AG09309 (cell line): Measurements from ENCODE around the gene SLFN12.

Experiments
- DNase-seq: peaks from one replicate; pipeline ENCODE4 v3.0.0-alpha.2; 2010; ENCODE audit warnings: low read depth
- H3K4me3 ChIP-seq: 2 replicates; pipeline ENCODE4 v1.5.1; 2011; ENCODE audit warnings: mild to moderate bottlenecking, low read depth, low read length, moderate library complexity; ENCODE audit not compliant: control insufficient read depth
- TF ChIP-seq, protein P1 (sequence below): IDR thresholded peaks from 2 replicates; pipeline ENCODE4 v1.5.1; 2011; ENCODE audit warnings: mild to moderate bottlenecking, low read depth, low read length, inconsistent platforms; ENCODE audit not compliant: insufficient read depth, control insufficient read depth; ENCODE audit errors: missing control alignments

The SLFN12 gene

DNA sequence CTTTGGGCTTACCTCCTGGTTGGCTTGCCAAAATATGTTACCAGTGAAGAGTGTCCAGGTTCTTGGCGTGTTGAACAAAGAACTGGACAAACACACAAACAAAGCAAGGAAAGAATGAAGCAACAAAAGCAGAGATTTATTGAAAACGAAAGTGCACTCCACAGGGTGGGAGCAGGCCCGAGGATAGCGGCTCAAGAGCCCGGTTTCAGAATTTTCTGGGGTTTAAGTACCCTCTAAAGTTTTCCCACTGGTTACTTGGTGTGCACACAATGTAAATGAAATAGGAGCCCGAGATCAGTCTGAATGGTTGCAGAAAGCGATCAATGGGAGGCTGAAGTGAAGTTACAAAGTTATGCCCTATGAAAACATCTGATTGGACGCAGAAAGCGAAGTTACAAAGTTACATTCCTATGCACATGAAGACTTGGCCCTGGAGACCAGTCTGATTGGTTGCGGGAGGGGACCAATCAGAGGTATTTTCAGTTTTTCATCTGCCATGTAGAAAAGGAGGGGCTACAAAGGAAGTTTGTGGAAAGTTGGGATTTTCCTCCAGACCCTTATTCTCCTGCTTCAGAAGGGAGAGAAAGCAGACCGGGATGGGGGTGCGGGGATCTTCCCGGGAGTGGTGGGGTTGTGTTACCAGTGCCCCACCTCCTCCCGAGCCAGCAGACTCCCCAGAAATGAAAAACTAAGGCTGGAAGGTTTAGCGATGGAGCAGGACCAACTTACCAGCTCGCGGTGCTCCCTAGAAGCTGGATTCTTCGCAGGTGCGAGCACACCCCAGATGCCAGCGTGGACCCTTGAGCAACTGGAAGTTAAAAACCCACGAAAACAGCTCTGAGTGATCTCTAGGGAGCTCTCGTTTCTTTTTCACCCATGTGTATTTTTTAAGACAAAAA is at the start of gene SLFN12:
Gene SLFN12 (minus strand): TSS at position 325 of the 899 bp plus-strand sequence. CDS start 9,472 bp downstream, outside the sequence.
- H3K4me3 ChIP-seq = peak within 1 kb of the TSS; percentile 85
- TF ChIP-seq, protein P1, sequence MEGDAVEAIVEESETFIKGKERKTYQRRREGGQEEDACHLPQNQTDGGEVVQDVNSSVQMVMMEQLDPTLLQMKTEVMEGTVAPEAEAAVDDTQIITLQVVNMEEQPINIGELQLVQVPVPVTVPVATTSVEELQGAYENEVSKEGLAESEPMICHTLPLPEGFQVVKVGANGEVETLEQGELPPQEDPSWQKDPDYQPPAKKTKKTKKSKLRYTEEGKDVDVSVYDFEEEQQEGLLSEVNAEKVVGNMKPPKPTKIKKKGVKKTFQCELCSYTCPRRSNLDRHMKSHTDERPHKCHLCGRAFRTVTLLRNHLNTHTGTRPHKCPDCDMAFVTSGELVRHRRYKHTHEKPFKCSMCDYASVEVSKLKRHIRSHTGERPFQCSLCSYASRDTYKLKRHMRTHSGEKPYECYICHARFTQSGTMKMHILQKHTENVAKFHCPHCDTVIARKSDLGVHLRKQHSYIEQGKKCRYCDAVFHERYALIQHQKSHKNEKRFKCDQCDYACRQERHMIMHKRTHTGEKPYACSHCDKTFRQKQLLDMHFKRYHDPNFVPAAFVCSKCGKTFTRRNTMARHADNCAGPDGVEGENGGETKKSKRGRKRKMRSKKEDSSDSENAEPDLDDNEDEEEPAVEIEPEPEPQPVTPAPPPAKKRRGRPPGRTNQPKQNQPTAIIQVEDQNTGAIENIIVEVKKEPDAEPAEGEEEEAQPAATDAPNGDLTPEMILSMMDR = no peak
- peak; percentile 88 for DNase-seq

DNA sequence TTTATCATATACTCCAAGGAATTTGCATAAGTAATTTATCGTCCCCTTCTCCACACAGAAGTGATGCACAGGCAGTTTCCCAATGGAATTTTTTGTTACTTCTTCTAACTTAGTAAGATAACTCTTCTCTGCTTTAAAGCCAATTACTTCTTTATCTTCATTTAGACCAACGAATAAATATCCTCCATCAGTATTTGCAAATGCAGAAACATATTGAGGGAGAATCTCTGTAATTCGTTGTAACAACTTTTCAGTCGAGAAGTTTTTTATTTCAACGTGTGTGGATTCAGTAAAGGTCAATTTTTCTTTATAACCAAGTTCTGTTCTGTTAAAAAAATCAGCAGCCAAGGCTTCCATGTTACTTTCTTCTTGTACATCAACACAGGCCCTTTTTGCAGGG is 47.0 kb upstream of the SLFN12 start:
- TF ChIP-seq, protein P1 = no peak
- no peak for DNase-seq
- H3K4me3 ChIP-seq = no peak overlapping the region

DNA sequence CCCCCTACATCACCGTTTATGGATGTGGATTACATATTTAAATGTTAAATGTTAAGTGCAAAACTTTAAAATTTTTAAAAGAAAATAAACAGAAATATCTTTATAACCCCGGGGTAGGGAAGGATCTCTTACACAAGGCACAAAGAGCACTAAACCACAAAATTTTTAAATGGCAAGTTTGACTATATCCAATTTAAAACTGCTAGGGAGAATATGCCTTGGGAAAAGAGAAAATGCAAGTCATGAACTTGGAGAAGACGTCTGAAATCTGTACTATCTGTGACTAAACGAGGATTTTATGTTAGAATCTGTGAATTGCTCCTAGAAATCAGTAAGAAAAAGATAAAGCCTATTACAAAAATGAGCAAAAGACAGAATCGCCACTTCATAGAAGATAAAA is 44.9 kb upstream of the SLFN12 start:
- no peak overlapping the region for H3K4me3 ChIP-seq
- DNase-seq = no peak
- TF ChIP-seq, protein P1 = no peak

DNA sequence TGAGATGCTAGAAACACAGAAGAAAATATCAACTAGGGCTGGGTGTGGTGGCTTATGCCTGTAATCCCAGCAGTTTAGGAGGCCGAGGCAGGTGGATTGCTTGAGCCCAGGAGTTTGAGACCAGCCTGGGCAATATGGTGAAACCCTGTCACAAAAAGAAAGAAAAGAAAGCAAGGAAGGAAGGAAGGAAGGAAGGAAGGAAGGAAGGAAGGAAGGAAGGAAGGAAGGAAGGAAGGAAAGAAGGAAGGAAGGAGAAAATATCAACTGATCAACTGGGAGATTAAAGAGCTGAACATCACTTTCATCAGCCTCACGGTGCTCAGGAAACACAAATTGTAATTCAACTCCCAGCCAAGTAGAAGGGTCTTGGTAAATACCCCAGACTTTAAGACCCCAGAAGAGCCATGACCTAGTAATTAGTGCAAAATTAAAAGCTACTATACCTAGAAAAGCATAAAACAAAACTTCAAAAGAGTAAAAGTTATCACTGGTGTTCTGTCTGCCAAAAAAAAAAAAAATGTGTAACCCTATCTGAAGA is 44.1 kb upstream of the SLFN12 start:
- no peak overlapping the region for H3K4me3 ChIP-seq
- no peak for DNase-seq
- TF ChIP-seq, protein P1 = no peak

DNA sequence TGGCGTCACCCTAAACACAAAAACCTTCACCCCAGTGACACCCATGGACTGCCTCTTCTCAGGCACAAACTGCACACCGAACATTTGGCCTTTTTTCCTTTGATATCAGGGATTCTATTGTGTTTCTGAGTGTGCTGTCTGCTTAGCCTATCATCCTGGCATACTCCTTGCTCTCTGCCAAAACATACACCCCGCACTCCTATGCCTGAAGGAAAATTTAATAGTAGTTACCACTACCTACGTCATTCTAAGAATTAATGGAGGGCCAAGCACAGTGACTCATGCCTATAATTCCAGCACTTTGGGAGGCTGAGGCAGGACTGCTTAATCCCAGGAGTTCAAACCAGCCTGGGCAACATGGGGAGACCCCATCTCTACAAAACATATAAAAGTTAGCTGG is 36.2 kb upstream of the SLFN12 start:
- DNase-seq = no peak
- no peak overlapping the region for H3K4me3 ChIP-seq
- TF ChIP-seq, protein P1 = no peak

DNA sequence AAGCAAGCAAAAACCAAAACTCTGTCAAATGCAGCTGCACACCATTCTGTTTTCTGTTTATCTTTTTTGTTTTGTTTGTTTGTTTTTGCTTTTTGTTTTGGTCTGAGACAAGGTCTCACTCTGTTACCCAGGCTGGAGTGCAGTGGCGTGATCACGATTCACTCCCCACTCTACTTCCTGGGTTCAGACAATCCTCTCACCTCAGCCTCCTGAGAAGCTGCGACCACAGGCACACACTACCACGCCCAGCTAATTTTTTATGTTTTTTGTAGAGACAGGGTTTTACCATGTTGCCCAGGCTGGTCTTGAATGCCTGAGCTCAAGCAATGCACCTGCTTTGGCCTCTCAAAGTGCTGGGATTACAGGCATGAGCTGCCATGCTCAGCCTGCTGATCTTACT is 35.5 kb upstream of the SLFN12 start:
- DNase-seq = no peak
- H3K4me3 ChIP-seq = no peak overlapping the region
- TF ChIP-seq, protein P1 = no peak
